Islet precursor cell (in vitro differentiated cells): ENCODE data around the gene GGT5.
"Not testable (repeated sequence)": the region's sequence is repeated elsewhere in the genome, so short reads cannot be mapped to it uniquely, and the experiment has no call there.

ENCODE experiments used
- DNase-seq: peaks from one replicate; pipeline ENCODE4 v3.0.0-alpha.2; 2018

The GGT5 gene

GRCh38 chr22:24230911-24231656 lies 13.8 kb downstream of the GGT5 start:
- DNase-seq: peak; percentile 68

- no peak for DNase-seq
Observed at GRCh38 chr22:24225951-24226350, 18.9 kb downstream of the GGT5 start.

- no peak for DNase-seq
Observed at GRCh38 chr22:24225044-24225601, 19.8 kb downstream of the GGT5 start.

DNA sequence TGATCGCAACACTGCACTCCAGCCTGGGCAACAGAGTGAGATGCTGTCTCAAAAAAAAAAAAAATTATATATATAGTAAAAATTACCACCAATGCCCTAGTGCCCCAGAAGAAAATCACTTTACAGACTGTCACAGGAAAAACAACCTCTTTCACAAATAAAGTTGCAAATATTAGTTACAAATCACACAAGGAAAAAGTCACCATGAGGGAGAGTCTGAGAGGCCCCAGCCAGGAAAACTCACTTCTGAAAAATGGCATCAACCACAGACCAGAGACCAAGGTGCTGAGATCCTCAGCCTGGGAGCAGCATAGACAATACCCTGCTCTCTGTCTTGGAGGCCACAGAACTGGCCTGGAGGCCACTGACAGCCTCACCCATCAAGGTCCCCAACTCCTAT lies 20.4 kb downstream of the GGT5 start:
- DNase-seq: no peak

GRCh38 chr22:24219750-24220149 lies 25.1 kb downstream of the GGT5 start:
- DNase-seq: no peak

DNA sequence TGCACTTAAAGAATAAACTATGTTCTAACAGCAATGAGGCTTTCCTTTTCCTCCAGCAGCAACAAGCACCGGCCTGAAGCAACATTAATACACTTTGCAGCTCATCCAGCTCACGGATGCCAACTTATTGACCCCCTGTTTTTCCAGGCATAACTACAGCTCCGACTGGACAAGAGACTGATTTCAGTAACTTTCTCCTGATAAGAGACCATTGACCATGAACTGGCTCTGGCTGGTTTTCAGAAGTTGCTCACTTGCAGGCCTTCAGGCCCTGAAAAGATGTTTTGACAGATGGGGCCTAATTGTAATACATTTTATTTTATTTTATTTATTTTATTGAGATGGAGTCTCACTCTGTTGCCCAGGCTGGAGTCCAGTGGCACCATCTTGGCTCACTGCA lies 27.5 kb downstream of the GGT5 start:
- no peak for DNase-seq

DNA sequence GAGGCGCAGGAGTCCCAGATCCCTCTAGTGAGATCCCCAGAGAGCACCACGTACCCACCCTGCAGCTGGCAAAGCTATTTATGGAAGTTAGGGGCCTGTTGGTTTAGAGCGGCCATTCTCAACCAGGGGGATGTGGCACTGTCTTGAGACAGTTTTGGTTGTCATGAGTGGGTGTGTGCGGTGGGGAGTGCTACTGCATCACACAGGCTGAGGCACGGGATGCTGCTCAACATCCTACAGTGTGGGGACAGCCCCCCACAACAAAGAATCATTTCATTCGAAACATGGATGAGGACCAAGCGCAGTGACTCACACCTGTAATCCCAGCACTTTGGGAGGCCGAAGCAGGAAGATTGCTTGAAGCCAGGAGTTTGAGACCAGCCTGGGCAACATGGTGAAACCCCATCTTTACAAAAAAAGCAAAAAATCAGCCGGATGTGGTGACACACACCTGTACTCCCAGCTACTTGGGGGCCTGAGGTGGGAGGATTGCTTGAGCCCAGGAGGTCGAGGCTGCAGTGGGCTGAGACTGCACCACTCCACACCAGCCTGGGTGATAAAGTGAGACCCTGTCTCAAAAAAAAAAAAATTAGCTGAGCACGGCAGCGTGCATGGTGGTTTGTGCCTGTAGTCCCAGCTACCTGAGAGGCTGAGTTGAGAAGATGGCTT lies 28.2 kb downstream of the GGT5 start:
- no peak for DNase-seq

DNA sequence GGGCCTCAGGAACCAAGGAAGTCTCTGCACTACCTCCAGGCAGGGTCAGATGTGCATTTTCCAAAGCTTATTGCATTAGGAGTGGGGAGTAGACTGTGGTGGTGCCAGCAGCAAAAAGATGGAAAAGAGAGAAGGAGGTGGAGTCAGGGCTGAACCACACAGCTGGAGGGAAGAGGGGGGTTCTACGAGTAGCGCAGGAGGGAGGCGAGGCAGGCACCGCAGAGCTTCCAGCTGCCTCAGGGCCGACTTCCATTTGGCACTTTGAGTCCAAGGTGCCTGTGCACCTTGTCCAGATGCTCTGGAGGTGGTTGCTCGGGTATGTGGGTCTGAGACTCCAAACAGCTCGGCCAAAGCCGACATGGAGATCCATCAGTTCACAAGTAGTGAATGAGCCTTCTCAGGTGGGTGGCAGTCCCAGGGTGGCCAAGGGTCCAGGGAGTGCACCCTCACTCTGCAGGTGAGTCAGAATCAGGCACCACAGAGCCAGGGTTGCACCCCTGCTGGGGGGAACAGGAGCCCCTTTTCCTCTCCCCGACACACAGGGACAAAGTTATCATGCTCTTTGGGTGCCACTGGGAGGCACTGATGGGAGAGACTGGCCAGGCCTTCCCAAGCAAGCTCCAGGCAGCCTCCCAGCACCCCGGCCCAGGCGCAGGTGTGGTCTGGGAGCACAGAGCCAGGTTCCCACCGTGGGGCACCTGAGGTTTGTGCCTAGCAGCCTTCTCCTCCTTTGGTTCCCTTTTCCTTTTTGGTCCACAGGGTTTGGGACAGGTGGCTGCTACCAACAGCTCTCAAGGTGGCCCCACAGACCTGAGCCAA lies 30.2 kb downstream of the GGT5 start:
- no peak for DNase-seq

GRCh38 chr22:24213111-24213510 lies 31.8 kb downstream of the GGT5 start:
- DNase-seq: not testable (repeated sequence)

DNA sequence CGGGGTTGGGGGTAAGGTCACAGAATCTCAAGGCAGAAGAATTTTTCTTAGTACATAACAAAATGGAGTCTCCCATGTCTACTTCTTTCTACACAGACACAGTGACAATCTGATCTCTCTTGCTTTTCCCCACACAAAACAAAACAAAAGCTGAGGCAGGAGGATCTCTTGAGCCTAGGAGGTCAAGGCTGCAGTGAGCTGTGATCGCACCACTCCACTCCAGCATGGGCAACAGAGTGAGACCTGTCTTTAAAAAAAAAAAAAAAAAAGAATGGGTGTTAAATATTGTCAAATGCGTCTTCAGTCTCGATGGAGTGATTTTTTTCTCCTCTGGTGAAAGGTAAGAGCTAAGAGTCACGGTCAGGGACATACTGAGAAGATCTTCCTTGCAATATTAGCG lies 33.2 kb downstream of the GGT5 start:
- not testable (repeated sequence) for DNase-seq

DNA sequence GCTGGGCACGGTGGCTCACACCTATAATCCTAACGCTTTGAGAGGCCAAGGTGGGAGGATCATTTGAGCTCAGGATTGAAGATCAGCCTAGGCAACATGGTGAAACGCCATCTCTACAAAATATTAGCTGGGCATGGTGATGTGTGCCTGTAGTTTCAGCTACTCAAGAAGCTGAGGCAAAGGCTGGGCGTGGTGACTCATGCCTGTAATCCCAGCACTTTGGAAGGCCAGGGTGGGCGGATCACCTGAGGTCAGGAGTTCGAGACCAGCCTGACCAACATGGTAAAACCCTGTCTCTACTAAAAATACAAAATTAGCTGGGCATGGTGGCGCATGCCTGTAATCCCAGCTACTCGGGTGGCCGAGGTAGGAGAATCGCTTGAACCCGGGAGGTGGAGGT lies 34.5 kb downstream of the GGT5 start:
- not testable (repeated sequence) for DNase-seq

DNA sequence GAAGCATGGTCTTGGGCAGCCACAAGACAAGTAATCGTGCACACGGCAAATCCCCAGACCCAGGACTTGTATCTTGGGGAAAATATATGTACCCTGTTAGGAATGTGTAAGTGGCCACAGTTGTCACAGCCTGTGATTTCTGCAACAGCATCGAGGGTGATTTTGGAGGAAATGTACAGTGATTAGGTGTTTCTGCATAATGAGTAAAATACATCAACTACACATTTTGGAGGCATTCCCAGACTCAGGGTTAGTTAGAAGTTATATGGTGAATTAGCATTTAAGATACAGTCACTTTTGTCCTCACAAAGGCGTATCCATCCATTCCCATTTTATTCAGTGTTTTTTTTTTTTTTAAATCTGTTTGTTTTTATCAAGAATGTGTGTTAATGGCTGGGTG lies 35.2 kb downstream of the GGT5 start:
- no peak for DNase-seq

DNA sequence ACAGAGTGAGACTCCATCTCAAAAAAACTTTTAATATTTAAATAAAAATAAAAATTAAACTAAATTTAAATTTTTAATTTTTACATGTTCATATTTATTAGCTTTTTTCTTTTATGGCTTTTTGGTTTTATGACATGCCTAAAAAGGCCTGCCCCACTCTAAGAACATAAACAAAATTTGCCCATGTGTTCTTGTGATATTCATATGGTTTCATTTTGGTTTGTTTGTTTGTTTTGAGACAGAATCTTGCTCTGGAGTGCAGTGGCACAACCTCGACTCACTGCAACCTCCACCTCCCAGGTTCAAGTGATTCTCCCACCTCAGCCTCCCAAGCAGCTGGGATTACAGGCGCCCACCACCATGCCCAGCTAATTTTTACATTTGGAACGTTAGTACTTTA lies 35.9 kb downstream of the GGT5 start:
- no peak for DNase-seq

DNA sequence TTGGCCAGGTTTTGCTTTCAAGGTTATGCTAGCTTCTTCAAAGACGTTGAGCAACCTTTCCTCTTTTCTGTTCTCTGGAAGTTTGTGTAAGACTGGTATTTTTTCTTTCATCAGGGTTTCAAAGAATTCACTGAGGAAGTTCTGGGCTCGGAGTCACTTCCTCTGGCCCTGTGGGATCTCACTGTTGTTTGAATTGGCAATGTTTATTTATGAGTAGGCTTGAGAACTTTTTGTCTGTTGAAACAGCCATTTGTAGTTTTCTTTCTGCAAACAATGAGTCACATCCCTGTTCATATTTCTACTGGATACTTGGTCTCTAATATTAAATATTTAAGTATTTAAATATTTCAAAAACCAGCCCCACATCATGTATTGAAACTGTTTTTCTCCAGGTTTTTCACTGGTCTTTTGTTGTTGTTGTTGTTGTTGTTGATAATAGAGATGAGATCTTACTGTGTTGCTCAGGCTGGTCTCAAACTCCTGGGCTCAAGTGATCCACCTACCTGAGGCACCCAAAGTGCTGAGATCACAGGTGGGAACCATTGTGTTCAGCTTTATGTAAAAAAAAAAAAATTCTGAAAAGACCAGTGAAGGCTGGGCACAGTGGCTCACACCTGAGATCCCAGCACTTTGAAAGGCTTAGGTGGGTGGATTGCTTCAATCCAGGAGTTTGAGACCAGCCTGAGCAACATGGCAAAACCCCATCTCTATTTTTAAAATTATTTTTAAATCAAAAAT lies 36.7 kb downstream of the GGT5 start:
- DNase-seq: no peak

- DNase-seq: no peak
Observed at GRCh38 chr22:24207264-24208011, 37.4 kb downstream of the GGT5 start.

GRCh38 chr22:24206460-24207263 lies 38.2 kb downstream of the GGT5 start:
- DNase-seq: peak; percentile 76

DNA sequence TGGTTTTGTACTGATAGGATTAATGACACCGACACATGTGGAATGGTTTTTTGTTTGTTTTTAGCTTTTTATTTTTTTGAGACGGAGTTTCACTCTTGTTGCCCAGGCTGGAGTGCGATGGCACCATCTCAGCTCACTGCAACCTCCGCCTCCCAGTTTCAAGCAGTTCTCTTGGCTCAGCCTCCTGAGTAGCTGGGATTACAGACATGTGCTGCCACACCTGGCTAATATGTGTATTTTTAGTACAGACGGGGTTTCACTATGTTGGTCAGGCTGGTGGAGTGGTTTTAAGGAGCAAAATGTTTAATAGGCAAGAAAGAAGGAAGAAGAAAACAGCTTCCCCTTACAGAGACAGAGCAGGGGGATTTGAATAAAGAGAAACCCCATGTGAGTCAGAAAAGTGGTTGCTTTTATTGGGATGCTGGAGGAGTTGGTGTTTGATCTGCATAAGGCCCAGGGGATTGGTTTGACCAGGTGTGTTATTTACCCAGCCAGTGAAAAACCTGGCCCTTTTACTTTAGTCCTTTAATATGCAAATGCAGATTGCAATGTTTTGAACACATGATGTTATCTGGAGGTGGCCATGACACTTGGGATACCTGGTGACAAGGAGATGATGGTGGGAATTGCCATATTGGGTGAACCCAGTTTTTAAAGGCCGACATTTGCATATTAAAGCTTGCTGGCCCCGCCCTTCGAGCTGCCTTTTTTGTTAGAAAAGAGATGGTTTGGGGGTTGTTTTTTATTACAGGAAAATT lies 39.3 kb downstream of the GGT5 start:
- DNase-seq: no peak

GRCh38 chr22:24203856-24204255 lies 41.0 kb downstream of the GGT5 start:
- not testable (repeated sequence) for DNase-seq

DNA sequence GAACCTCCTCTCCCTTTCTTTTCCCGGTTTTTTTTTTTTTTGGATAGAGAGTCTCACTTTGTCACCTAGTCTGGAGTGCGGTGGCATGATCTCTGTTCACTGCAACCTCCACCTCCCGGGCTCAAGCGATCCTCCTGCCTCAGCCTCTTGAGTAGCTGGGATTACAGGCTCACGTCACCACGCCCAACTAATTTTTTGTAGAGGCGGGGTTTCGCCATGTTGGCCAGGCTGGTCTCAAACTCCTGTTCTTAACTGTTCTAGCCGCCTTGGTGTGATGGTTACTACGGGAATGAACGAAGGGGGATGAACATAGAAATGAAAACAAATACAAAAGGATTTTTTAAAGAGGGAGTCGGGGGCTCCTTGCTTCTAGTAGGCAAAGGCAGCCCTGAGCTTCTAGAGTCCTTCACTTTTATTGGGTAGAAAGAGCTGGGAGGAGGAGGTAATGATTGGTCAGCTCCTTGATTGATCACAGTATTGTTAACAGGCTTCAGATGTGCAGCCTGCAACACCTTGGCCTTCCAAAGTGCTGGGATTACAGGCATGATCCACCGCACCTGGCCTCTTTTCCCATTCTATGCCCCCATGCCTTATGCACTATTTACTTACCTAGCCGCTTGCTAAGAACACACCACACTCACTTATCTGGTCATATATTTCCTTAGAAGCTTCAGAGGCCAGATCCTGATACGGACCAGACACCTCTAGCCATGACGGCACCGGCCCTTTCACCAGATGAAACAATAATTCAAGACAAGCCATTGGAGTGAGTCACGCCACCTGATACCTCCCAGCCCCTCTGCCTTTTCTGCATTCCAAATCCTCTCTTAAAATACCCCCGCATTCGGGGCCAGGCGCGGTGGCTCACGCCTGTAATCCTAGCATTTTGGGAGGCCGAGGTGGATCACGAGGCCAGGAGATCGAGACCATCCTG lies 42.9 kb downstream of the GGT5 start:
- DNase-seq: peak; percentile 91
